Activated B cell treated with CpG ODN at 0.5 μM for 24 hours (primary cell): ENCODE measurements around the gene PUS3. TPM values are rescaled to one million over a fixed set of nuclear protein-coding genes. Genes with fewer than 3 reads are reported as not detected.

Experiments
- ATAC-seq: fragments of 200-7000 bp; cut with Tn5 transposase; one replicate; pipeline ENCODE4 v1.10.0; 2021; ENCODE audit warnings: low read depth, mild to moderate bottlenecking, moderate library complexity
- CTCF ChIA-PET: fragments of 350-600 bp; sonication (Branson Sonifier 250); formaldehyde crosslinking; loops from one replicate; lab custom pipeline; 2021; ENCODE audit warnings: antibody characterized with exemption; lab: Charles Lee
- POLR2A ChIA-PET: fragments of 350-600 bp; sonication (Branson Sonifier 250); formaldehyde crosslinking; loops from one replicate; lab custom pipeline; 2021; ENCODE audit warnings: antibody characterized with exemption; lab: Charles Lee
- DNase-seq: peaks from one replicate; pipeline ENCODE4 v3.0.0; 2022
- H3K27ac Mint-ChIP-seq: one replicate; pipeline ENCODE4 v1.8.0; 2020; ENCODE audit warnings: mixed read lengths
- H3K27me3 Mint-ChIP-seq: one replicate; pipeline ENCODE4 v1.8.0; 2021; ENCODE audit warnings: mixed read lengths
- H3K36me3 Mint-ChIP-seq: one replicate; pipeline ENCODE4 v1.8.0; 2021; ENCODE audit warnings: low read depth, mixed read lengths
- H3K4me1 Mint-ChIP-seq: one replicate; pipeline ENCODE4 v1.8.0; 2021; ENCODE audit warnings: mixed read lengths
- H3K4me3 Mint-ChIP-seq: one replicate; pipeline ENCODE4 v1.8.0; 2020; ENCODE audit warnings: mild to moderate bottlenecking, mixed read lengths
- H3K9me3 Mint-ChIP-seq: one replicate; pipeline ENCODE4 v1.8.0; 2020; ENCODE audit warnings: mixed read lengths
- CTCF ChIP-seq: fragments of 200-600 bp; IDR thresholded peaks from one replicate; pipeline ENCODE4 v1.8.0; 2022; ENCODE audit warnings: antibody characterized with exemption, mild to moderate bottlenecking
- intact Hi-C: fragments of 100-400 bp; cut with micrococcal nuclease; formaldehyde crosslinking; loops from one replicate; pipeline ENCODE4 v1.15.1; 2024
- total RNA-seq: library from RNA; stranded (reverse); gene quantifications from 2 replicates; pipeline ENCODE4 v1.2.3, GENCODE V29; 2022

The PUS3 gene
- total RNA-seq, 1 donor from 2014 or later, result 10.2 TPM

- no peaks in the 10 kb centered on the region for H3K36me3 Mint-ChIP-seq
- no peaks in the 10 kb centered on the region for H3K4me1 Mint-ChIP-seq
- H3K4me3 Mint-ChIP-seq, result no peak overlapping the region
- H3K27ac Mint-ChIP-seq, result no peak overlapping the region
- intact Hi-C loops, result no loop called here
- POLR2A ChIA-PET, result no interaction called here
- no peaks in the 10 kb centered on the region for H3K9me3 Mint-ChIP-seq
- DNase-seq (no peak), ATAC-seq (no peak)
- peaks cover 7% of the 10 kb centered on the region for H3K27me3 Mint-ChIP-seq
- no peak for TF ChIP-seq CTCF
- CTCF ChIA-PET, result no interaction called here
Observed at GRCh38 chr11:125949271-125950177, 46.5 kb upstream of the PUS3 start.

- CTCF ChIA-PET, result no interaction called here
Observed at GRCh38 chr11:125948278-125949051, 45.5 kb upstream of the PUS3 start.

DNA sequence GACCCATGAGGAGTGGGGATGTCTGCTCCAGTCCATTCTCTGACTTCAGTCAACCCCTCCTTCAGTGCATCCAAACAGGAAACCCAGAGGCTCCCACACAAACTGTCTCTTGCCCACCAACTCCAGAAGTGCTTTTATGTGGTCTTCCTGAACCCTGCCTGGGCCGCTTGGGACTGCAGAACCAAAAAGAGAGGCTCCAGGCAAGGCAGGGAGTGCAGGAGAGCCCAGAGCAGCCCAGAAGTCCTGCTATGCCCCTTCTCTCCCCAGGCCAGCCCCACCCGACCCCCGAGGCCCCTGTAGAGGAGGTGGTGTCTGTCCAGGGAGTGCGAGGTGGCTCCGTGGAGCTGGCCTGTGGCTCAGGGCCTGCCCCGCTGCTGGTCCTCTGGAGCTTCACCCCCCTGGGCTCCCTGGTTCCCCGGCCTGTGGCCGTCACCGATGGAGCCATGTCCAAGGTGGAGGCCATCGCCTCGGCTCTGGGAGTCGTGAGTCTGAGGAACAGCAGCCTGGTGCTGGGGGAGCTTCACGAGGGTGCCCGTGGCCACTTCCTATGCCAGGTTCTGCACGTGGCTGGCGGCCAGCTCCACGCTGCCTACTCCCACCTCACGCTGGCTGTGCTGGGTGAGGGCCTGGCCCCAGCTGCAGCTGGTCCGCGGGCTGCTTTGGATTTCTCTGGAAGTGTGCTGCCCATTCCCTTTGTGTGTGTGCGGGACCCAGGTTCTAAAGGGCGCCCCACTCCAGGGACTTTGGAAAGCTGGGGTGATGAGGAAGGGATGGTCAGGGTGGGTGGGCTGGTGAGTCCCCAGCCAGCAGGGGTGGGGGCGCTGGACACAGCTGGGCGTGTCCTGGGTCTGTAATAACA is 44.6 kb upstream of the PUS3 start:
- Mint-ChIP-seq H3K4me1 (no peaks in the 10 kb centered on the region), H3K4me3 (no peak overlapping the region), H3K27ac (no peak overlapping the region), H3K36me3 (no peaks in the 10 kb centered on the region), H3K9me3 (no peaks in the 10 kb centered on the region), H3K27me3 (peaks cover 7% of the 10 kb centered on the region)
- POLR2A ChIA-PET, result no interaction called here
- TF ChIP-seq CTCF, result no peak
- CTCF ChIA-PET, result no interaction called here
- ATAC-seq, result no peak
- DNase-seq, result no peak
- intact Hi-C loops, result no loop called here

More at GRCh38 chr11:125948278-125949051, 45.5 kb upstream of the PUS3 start:
- H3K27ac Mint-ChIP-seq, result no peak overlapping the region
- H3K27me3 Mint-ChIP-seq, result peaks cover 7% of the 10 kb centered on the region
- H3K36me3 Mint-ChIP-seq, result no peaks in the 10 kb centered on the region
- H3K9me3 Mint-ChIP-seq, result no peaks in the 10 kb centered on the region
- no peaks in the 10 kb centered on the region for H3K4me1 Mint-ChIP-seq
- intact Hi-C loops, result no loop called here
- POLR2A ChIA-PET, result no interaction called here
- ATAC-seq, result no peak
- DNase-seq, result no peak
- no peak overlapping the region for H3K4me3 Mint-ChIP-seq
- TF ChIP-seq CTCF, result no peak

GRCh38 chr11:125946712-125947418 is 43.9 kb upstream of the PUS3 start:
- H3K4me3 Mint-ChIP-seq, result no peak overlapping the region
- ATAC-seq, result no peak
- intact Hi-C loops, result no loop called here

More at GRCh38 chr11:125946712-125947418, 43.9 kb upstream of the PUS3 start:
- H3K27ac Mint-ChIP-seq, result no peak overlapping the region
- H3K4me1 Mint-ChIP-seq, result no peaks in the 10 kb centered on the region
- ChIA-PET CTCF (no interaction called here), POLR2A (no interaction called here)
- H3K27me3 Mint-ChIP-seq, result peaks cover 7% of the 10 kb centered on the region
- no peaks in the 10 kb centered on the region for H3K36me3 Mint-ChIP-seq
- H3K9me3 Mint-ChIP-seq, result no peaks in the 10 kb centered on the region
- no peak for TF ChIP-seq CTCF
- DNase-seq, result no peak
